GM12878 (cell line): ENCODE measurements around the gene PRM3. TPM values are rescaled to one million over a fixed set of nuclear protein-coding genes. Genes with fewer than 3 reads are reported as not detected.

Source experiments
- CEBPB ChIP-seq, 2 experiments: fragments of 150-350 bp in 1 of 2; IDR thresholded peaks; 2 replicates each; pipeline ENCODE4 v1.6.1; 2012 to 2014; ENCODE audit warnings: low read depth in 2 of 2, low read length in 2 of 2, borderline replicate concordance in 1 of 2, inconsistent platforms in 1 of 2
- E4F1 ChIP-seq: fragments of 450-650 bp; IDR thresholded peaks from 2 replicates; pipeline ENCODE4 v1.6.1; 2018; ENCODE audit warnings: borderline replicate concordance, mild to moderate bottlenecking; ENCODE audit not compliant: partially characterized antibody
- ESRRA ChIP-seq: IDR thresholded peaks from 2 replicates; pipeline ENCODE4 v1.6.1; 2012; ENCODE audit warnings: mild to moderate bottlenecking, low read length, improper control_type of control experiment
- KDM1A ChIP-seq: fragments of 200-600 bp; sonication (generic); IDR thresholded peaks from 2 replicates; pipeline ENCODE4 v1.6.1; 2016; ENCODE audit warnings: borderline replicate concordance
- LARP7 ChIP-seq: fragments of 450-650 bp; IDR thresholded peaks from 2 replicates; pipeline ENCODE4 v1.6.1; 2017; ENCODE audit warnings: mild to moderate bottlenecking
- RCOR1 ChIP-seq: conservative IDR thresholded peaks from 2 replicates; pipeline ENCODE4 v1.6.1; 2012; ENCODE audit warnings: low read depth, low read length, improper control_type of control experiment
- RELA ChIP-seq: fragments of 450-650 bp; IDR thresholded peaks from 2 replicates; pipeline ENCODE4 v1.8.0; 2014; ENCODE audit warnings: borderline replicate concordance; ENCODE audit not compliant: partially characterized antibody
- SIX5 ChIP-seq: IDR thresholded peaks from 2 replicates; pipeline ENCODE4 v1.6.1; 2011; ENCODE audit warnings: mild to moderate bottlenecking, low read depth, low read length, moderate library complexity; ENCODE audit not compliant: severe bottlenecking
- SMAD1 ChIP-seq: fragments of 450-650 bp; IDR thresholded peaks from 2 replicates; pipeline ENCODE4 v1.6.1; 2018; ENCODE audit warnings: mild to moderate bottlenecking, low read depth; ENCODE audit not compliant: partially characterized antibody
- ZNF24 ChIP-seq: fragments of 450-650 bp; IDR thresholded peaks from 2 replicates; pipeline ENCODE4 v1.6.1; 2017; ENCODE audit warnings: antibody characterized with exemption, mild to moderate bottlenecking
- ZSCAN29 ChIP-seq: fragments of 450-650 bp; IDR thresholded peaks from 2 replicates; pipeline ENCODE4 v1.6.1; 2017; ENCODE audit warnings: mild to moderate bottlenecking, moderate library complexity
- polyA plus RNA-seq, 11 experiments: library from polyadenylated mRNA; depleted of rRNA in 4 of 11; unstranded in 6 of 11; stranded (reverse) in 5 of 11; fragments of >200 nt; fragmentation: Nextera tagmentation in 4 of 11; fragmentation: Illumina TruSeq in 1 of 11; extraction: Ambion mirVana in 4 of 11; extraction: Trizol in 1 of 11; gene quantifications; 1 replicate in 1 of 11; 2 replicates in 10 of 11; pipeline versions ENCODE4 v1.2.1 to v1.2.3, GENCODE V29; 2011 to 2016; ENCODE audit warnings: inconsistent platforms in 2 of 11, missing spikeins in 2 of 11, low read depth in 1 of 11
- total RNA-seq, 4 experiments: library from RNA; depleted of rRNA in 3 of 4; stranded (reverse); fragments of >200 nt in 3 of 4; fragmentation: Illumina TruSeq in 1 of 4; extraction: Trizol in 1 of 4; gene quantifications; 2 replicates each; pipeline versions ENCODE4 v1.2.1 to v1.2.3, GENCODE V29; 2013 to 2021
- TF ChIP-seq, protein P1 (sequence below): IDR thresholded peaks from 2 replicates; pipeline ENCODE4 v1.6.1; 2012; ENCODE audit warnings: improper control_type of control experiment, low read depth, low read length; ENCODE audit not compliant: insufficient replicate concordance
- TF ChIP-seq, protein P2 (sequence below): fragments of 450-650 bp; IDR thresholded peaks from 2 replicates; pipeline ENCODE4 v1.6.1; 2016; ENCODE audit warnings: mild to moderate bottlenecking
- TF ChIP-seq, protein P3 (sequence below): fragments of 450-650 bp; formaldehyde crosslinking; IDR thresholded peaks from 2 replicates; pipeline ENCODE4 v1.5.0; 2022; ENCODE audit warnings: mild to moderate bottlenecking, missing genetic modification characterization

Gene PRM3
- total and polyA plus RNA-seq, 10 of the 15 experiments (the other 5 are each of a cell fraction or from before 2014, with no cell fraction given): not detected

DNA sequence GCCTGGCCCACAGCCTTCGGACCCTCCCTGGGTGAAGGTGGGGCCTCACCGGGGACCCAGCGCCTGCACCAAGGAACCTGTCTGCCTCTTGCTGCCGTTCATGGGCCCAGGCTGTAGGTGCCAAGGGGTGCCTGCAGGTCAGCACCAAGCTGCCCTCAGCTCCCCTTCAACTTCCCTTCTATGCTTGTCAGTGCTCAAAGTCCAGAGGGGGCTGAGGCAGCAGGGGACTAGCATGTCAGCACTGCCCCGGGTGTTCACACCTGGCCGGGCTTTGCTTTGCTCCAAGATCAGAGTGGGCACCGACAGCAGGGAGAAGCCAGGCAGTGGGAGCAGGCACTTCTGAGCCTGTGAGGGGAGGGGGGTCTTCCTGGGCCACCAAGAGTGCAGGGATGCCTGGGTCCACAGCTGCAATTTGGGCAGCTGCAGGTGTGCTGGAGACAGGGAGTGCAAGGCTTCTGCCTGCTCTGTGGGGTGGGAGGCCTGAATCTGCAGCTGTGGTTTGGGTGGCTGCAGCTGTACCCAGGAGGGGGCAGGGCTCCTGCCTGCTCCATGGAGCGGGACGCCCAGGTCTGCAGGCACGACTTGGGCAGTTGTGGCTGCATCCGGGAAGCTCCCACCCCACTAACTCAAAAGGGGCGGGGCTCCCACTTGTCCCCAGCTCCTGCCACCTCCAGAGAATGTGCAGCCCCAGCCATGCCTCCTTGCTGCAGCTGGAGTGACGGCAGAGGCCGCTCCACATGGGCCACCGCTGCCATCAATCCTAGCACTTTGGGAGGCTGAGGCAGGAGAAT is 35.3 kb upstream of the PRM3 start (continued):
- TF ChIP-seq RCOR1: no peak
- 0 out of 2 replicates have a peak, but pooled peaks have one; percentile 21 for TF ChIP-seq ZNF24
- TF ChIP-seq LARP7: peak; percentile 65
- no peak for TF ChIP-seq RELA
- TF ChIP-seq, protein P1, sequence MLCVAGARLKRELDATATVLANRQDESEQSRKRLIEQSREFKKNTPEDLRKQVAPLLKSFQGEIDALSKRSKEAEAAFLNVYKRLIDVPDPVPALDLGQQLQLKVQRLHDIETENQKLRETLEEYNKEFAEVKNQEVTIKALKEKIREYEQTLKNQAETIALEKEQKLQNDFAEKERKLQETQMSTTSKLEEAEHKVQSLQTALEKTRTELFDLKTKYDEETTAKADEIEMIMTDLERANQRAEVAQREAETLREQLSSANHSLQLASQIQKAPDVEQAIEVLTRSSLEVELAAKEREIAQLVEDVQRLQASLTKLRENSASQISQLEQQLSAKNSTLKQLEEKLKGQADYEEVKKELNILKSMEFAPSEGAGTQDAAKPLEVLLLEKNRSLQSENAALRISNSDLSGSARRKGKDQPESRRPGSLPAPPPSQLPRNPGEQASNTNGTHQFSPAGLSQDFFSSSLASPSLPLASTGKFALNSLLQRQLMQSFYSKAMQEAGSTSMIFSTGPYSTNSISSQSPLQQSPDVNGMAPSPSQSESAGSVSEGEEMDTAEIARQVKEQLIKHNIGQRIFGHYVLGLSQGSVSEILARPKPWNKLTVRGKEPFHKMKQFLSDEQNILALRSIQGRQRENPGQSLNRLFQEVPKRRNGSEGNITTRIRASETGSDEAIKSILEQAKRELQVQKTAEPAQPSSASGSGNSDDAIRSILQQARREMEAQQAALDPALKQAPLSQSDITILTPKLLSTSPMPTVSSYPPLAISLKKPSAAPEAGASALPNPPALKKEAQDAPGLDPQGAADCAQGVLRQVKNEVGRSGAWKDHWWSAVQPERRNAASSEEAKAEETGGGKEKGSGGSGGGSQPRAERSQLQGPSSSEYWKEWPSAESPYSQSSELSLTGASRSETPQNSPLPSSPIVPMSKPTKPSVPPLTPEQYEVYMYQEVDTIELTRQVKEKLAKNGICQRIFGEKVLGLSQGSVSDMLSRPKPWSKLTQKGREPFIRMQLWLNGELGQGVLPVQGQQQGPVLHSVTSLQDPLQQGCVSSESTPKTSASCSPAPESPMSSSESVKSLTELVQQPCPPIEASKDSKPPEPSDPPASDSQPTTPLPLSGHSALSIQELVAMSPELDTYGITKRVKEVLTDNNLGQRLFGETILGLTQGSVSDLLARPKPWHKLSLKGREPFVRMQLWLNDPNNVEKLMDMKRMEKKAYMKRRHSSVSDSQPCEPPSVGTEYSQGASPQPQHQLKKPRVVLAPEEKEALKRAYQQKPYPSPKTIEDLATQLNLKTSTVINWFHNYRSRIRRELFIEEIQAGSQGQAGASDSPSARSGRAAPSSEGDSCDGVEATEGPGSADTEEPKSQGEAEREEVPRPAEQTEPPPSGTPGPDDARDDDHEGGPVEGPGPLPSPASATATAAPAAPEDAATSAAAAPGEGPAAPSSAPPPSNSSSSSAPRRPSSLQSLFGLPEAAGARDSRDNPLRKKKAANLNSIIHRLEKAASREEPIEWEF: no peak
- no peak for TF ChIP-seq CEBPB (IDR thresholded peaks at IDR 0.05; ENCODE audit: borderline replicate concordance in 1 of 2, low read depth in 2 of 2, low read length in 2 of 2)
- no peak for TF ChIP-seq KDM1A
- TF ChIP-seq, protein P2, sequence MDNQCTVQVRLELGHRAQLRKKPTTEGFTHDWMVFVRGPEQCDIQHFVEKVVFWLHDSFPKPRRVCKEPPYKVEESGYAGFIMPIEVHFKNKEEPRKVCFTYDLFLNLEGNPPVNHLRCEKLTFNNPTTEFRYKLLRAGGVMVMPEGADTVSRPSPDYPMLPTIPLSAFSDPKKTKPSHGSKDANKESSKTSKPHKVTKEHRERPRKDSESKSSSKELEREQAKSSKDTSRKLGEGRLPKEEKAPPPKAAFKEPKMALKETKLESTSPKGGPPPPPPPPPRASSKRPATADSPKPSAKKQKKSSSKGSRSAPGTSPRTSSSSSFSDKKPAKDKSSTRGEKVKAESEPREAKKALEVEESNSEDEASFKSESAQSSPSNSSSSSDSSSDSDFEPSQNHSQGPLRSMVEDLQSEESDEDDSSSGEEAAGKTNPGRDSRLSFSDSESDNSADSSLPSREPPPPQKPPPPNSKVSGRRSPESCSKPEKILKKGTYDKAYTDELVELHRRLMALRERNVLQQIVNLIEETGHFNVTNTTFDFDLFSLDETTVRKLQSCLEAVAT: peak; percentile 61; the same call in 1 of the 2 replicates
- no peak for TF ChIP-seq SIX5
- TF ChIP-seq ESRRA: no peak
- no peak for TF ChIP-seq SMAD1
- no peak for TF ChIP-seq ZSCAN29
- TF ChIP-seq E4F1: peak; percentile 11
- TF ChIP-seq, protein P3, sequence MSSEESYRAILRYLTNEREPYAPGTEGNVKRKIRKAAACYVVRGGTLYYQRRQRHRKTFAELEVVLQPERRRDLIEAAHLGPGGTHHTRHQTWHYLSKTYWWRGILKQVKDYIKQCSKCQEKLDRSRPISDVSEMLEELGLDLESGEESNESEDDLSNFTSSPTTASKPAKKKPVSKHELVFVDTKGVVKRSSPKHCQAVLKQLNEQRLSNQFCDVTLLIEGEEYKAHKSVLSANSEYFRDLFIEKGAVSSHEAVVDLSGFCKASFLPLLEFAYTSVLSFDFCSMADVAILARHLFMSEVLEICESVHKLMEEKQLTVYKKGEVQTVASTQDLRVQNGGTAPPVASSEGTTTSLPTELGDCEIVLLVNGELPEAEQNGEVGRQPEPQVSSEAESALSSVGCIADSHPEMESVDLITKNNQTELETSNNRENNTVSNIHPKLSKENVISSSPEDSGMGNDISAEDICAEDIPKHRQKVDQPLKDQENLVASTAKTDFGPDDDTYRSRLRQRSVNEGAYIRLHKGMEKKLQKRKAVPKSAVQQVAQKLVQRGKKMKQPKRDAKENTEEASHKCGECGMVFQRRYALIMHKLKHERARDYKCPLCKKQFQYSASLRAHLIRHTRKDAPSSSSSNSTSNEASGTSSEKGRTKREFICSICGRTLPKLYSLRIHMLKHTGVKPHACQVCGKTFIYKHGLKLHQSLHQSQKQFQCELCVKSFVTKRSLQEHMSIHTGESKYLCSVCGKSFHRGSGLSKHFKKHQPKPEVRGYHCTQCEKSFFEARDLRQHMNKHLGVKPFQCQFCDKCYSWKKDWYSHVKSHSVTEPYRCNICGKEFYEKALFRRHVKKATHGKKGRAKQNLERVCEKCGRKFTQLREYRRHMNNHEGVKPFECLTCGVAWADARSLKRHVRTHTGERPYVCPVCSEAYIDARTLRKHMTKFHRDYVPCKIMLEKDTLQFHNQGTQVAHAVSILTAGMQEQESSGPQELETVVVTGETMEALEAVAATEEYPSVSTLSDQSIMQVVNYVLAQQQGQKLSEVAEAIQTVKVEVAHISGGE (CRISPR knock-in tag): no peak
